Gastroesophageal sphincter (tissue), 4 donors: ENCODE data around the gene ATP9A. TPM values are rescaled to one million over a fixed set of nuclear protein-coding genes. Genes with fewer than 3 reads are reported as not detected.

Experiments
- ATAC-seq: fragments of 150-250 bp; one replicate; pipeline ENCODE4 v1.9.1; 2016; ENCODE audit warnings: mild to moderate bottlenecking, moderate library complexity
- H3K27ac ChIP-seq, 4 donors: fragments of 200-600 bp; sonication (generic) in 3 of 4; 1 replicate in 3 of 4; 2 replicates in 1 of 4; pipeline ENCODE4 v1.5.1; 2016 to 2019
- H3K27me3 ChIP-seq: fragments of 200-600 bp; sonication (generic); one replicate; pipeline ENCODE4 v1.5.1; 2019
- H3K36me3 ChIP-seq, 2 donors: fragments of 200-600 bp; sonication (generic); one replicate each; pipeline ENCODE4 v1.5.1; 2019; ENCODE audit warnings: control low read depth in 1 of 2
- H3K4me1 ChIP-seq, 3 donors: fragments of 200-600 bp; sonication (generic); 1 replicate in 2 of 3; 2 replicates in 1 of 3; pipeline ENCODE4 v1.5.1; 2016 to 2019; ENCODE audit warnings: control low read depth in 2 of 3
- H3K4me3 ChIP-seq, 2 donors: fragments of 200-600 bp; sonication (generic); one replicate each; pipeline ENCODE4 v1.5.1; 2019; ENCODE audit warnings: mild to moderate bottlenecking in 1 of 2, moderate library complexity in 1 of 2
- H3K9me3 ChIP-seq, 3 donors: fragments of 200-600 bp; sonication (generic); one replicate each; pipeline ENCODE4 v1.5.1; 2017 to 2019; ENCODE audit warnings: control low read depth in 2 of 3
- CTCF ChIP-seq, 4 experiments: fragments of 200-600 bp in 2 of 4; fragments of 450-650 bp in 2 of 4; sonication (generic) in 1 of 4; IDR thresholded peaks; one replicate each; pipeline ENCODE4 v1.5.1; 2017 to 2019; ENCODE audit warnings: antibody characterized with exemption in 4 of 4, mild to moderate bottlenecking in 2 of 4, moderate library complexity in 2 of 4
- EP300 ChIP-seq: sonication (generic); formaldehyde crosslinking; IDR thresholded peaks from one replicate; pipeline ENCODE4 v1.6.1; 2017; ENCODE audit warnings: antibody characterized with exemption, mild to moderate bottlenecking
- POLR2A ChIP-seq, 2 donors: fragments of 450-650 bp; IDR thresholded peaks; one replicate each; pipeline ENCODE4 v1.6.1; 2017; ENCODE audit warnings: antibody characterized with exemption in 2 of 2, mild to moderate bottlenecking in 2 of 2, moderate library complexity in 1 of 2
- POLR2AphosphoS5 ChIP-seq: sonication (generic); formaldehyde crosslinking; IDR thresholded peaks from one replicate; pipeline ENCODE4 v1.6.1; 2017; ENCODE audit warnings: antibody characterized with exemption
- WGBS, 2 donors: methylation state at CpG; one replicate each; pipeline ENCODE4 v1.1.5; 2018; ENCODE audit warnings: low coverage in 1 of 2; 5-methylcytosine and 5-hydroxymethylcytosine counted together
- total RNA-seq, 4 donors: library from RNA; depleted of rRNA; stranded (reverse); fragments of >200 nt; gene quantifications; one replicate each; pipeline ENCODE4 v1.1.0, GENCODE V29; 2016

The ATP9A gene
- total RNA-seq, 4 donors from 2014 or later: 49.3 to 80.2 (median 57.7) TPM

GRCh38 chr20:51733070-51733469 lies 35.1 kb downstream of the ATP9A start:
- Histone ChIP-seq H3K4me3 (no peak overlapping the region), H3K4me1 (peaks cover 5 to 42% (median 13%) of the 10 kb centered on the region in 3 donors), H3K27ac (peak overlapping the region in 3 of 4 donors; percentile 72 to 84 (median 81)), H3K9me3 (no peaks in the 10 kb centered on the region), H3K27me3 (no peaks in the 10 kb centered on the region), H3K36me3 (no peaks in the 10 kb centered on the region)
- no peak for ATAC-seq
- TF ChIP-seq POLR2A (IDR thresholded peaks at IDR 0.05) (no peak), POLR2AphosphoS5 (no peak), EP300 (no peak), CTCF (IDR thresholded peaks at IDR 0.05) (no peak)
- 59 to 95% methylated on average over 3 of the region's 3 CpGs for WGBS, 2 donors

- ATAC-seq: peak; percentile 73
- Histone ChIP-seq H3K4me1 (peaks cover 5 to 42% (median 13%) of the 10 kb centered on the region in 3 donors), H3K27ac (peak overlapping the region in 3 of 4 donors; percentile 72 to 84 (median 81)), H3K36me3 (no peaks in the 10 kb centered on the region), H3K4me3 (peak overlapping the region; percentile 7 to 28), H3K27me3 (no peaks in the 10 kb centered on the region), H3K9me3 (no peaks in the 10 kb centered on the region)
- WGBS, 2 donors: 15 to 40% methylated on average over 1 to 6 of the region's 12 CpGs
- TF ChIP-seq POLR2A (IDR thresholded peaks at IDR 0.05): no peak
- peak; percentile 77 for TF ChIP-seq POLR2AphosphoS5
- TF ChIP-seq EP300: no peak
- TF ChIP-seq CTCF (IDR thresholded peaks at IDR 0.05): no peak
These were observed 35.9 kb downstream of the ATP9A start for GRCh38 chr20:51732096-51732791.

GRCh38 chr20:51731731-51732095 lies 36.5 kb downstream of the ATP9A start:
- no peaks in the 10 kb centered on the region for H3K36me3 ChIP-seq
- no peak for ATAC-seq
- peaks cover 5 to 42% (median 13%) of the 10 kb centered on the region in 3 donors for H3K4me1 ChIP-seq
- no peaks in the 10 kb centered on the region for H3K9me3 ChIP-seq
- WGBS, 2 donors: 10 to 35% methylated on average over 2 of the region's 7 CpGs
- peak overlapping the region; percentile 7 to 28 for H3K4me3 ChIP-seq
- no peaks in the 10 kb centered on the region for H3K27me3 ChIP-seq
- peak overlapping the region in 3 of 4 donors; percentile 72 to 84 (median 81) for H3K27ac ChIP-seq
- TF ChIP-seq CTCF (IDR thresholded peaks at IDR 0.05): no peak
- no peak for TF ChIP-seq EP300
- TF ChIP-seq POLR2A (IDR thresholded peaks at IDR 0.05): no peak
- no peak for TF ChIP-seq POLR2AphosphoS5

GRCh38 chr20:51729771-51730170 lies 38.4 kb downstream of the ATP9A start:
- Histone ChIP-seq H3K4me3 (no peak overlapping the region), H3K4me1 (peaks cover 5 to 24% (median 9%) of the 10 kb centered on the region in 3 donors), H3K27me3 (no peaks in the 10 kb centered on the region), H3K27ac (no peak overlapping the region), H3K9me3 (no peaks in the 10 kb centered on the region), H3K36me3 (peaks cover 0 to 12% of the 10 kb centered on the region in 2 donors)
- TF ChIP-seq CTCF (IDR thresholded peaks at IDR 0.05) (no peak), POLR2AphosphoS5 (no peak), POLR2A (IDR thresholded peaks at IDR 0.05) (no peak), EP300 (no peak)
- ATAC-seq: no peak
- 92 to 95% methylated on average over 6 to 8 of the region's 13 CpGs for WGBS, 2 donors

- Histone ChIP-seq H3K27me3 (no peaks in the 10 kb centered on the region), H3K4me3 (no peak overlapping the region), H3K9me3 (no peaks in the 10 kb centered on the region), H3K36me3 (peaks cover 0 to 22% of the 10 kb centered on the region in 2 donors), H3K27ac (no peak overlapping the region), H3K4me1 (peaks cover 5 to 24% (median 9%) of the 10 kb centered on the region in 3 donors)
- WGBS, 2 donors: 31 to 88% methylated on average over 1 of the region's 1 CpG
- TF ChIP-seq POLR2A (IDR thresholded peaks at IDR 0.05) (no peak), CTCF (IDR thresholded peaks at IDR 0.05) (no peak), POLR2AphosphoS5 (no peak), EP300 (no peak)
- no peak for ATAC-seq
These were observed 39.5 kb downstream of the ATP9A start for GRCh38 chr20:51728737-51729136.
